ENCODE data around the gene ANKS6.

DNA sequence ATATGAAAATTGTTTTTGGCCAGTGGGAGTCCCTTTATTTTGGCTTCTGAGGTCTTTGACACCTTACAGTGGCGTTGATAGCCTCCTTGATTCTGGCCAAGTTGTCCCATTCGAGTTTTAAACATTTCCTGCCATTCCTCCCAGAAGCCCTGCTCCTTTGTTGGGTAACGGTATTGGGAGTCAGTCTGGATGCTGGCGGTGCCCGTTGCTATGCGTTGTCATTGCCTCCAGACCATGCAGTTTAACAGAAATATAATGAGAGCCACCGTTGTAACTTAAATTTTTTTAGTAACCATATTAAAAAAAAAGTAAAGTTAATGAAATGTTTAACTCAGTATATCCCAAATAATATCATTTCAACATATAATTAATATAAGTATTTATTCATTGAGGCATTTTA is 46.2 kb upstream of the ANKS6 start:
- TF ChIP-seq, protein P1, sequence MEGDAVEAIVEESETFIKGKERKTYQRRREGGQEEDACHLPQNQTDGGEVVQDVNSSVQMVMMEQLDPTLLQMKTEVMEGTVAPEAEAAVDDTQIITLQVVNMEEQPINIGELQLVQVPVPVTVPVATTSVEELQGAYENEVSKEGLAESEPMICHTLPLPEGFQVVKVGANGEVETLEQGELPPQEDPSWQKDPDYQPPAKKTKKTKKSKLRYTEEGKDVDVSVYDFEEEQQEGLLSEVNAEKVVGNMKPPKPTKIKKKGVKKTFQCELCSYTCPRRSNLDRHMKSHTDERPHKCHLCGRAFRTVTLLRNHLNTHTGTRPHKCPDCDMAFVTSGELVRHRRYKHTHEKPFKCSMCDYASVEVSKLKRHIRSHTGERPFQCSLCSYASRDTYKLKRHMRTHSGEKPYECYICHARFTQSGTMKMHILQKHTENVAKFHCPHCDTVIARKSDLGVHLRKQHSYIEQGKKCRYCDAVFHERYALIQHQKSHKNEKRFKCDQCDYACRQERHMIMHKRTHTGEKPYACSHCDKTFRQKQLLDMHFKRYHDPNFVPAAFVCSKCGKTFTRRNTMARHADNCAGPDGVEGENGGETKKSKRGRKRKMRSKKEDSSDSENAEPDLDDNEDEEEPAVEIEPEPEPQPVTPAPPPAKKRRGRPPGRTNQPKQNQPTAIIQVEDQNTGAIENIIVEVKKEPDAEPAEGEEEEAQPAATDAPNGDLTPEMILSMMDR (IDR thresholded peaks at IDR 0.05 in 8 of 11, conservative IDR thresholded peaks at IDR 0.05 in 3 of 11) = no peak
- no peak for TF ChIP-seq POLR2A (IDR thresholded peaks at IDR 0.05)

Data from spleen (tissue), 7 donors.